ENCODE data around the gene AK1.
"Not testable (repeated sequence)": the region's sequence is repeated elsewhere in the genome, so short reads cannot be mapped to it uniquely, and the experiment has no call there.

The AK1 gene

GRCh38 chr9:127881715-127882114, 4.2 kb upstream of the AK1 start:
- not testable (repeated sequence) for DNase-seq

GRCh38 chr9:127880143-127880542, 2.7 kb upstream of the AK1 start:
- no peak for DNase-seq

GRCh38 chr9:127878652-127879390, 1.3 kb upstream of the AK1 start:
- DNase-seq = no peak

- no peak for DNase-seq
These were observed 651 bp upstream of the AK1 start for GRCh38 chr9:127878001-127878651.

- DNase-seq = no peak
These were observed 512 bp downstream of the AK1 start for GRCh38 chr9:127876764-127877562.

GRCh38 chr9:127876026-127876763, 1.3 kb downstream of the AK1 start:
- DNase-seq = no peak

- no peak for DNase-seq
These were observed 2.0 kb downstream of the AK1 start for GRCh38 chr9:127875306-127875966.

- no peak for DNase-seq
These were observed 2.9 kb downstream of the AK1 start for GRCh38 chr9:127874301-127875221.

GRCh38 chr9:127873886-127874285, 3.6 kb downstream of the AK1 start:
- DNase-seq = no peak

GRCh38 chr9:127873223-127873691, 4.2 kb downstream of the AK1 start:
- no peak for DNase-seq

- no peak for DNase-seq
These were observed 4.9 kb downstream of the AK1 start for GRCh38 chr9:127872369-127873222.

- no peak for DNase-seq
These were observed 5.9 kb downstream of the AK1 start for GRCh38 chr9:127871531-127871930.

- no peak for DNase-seq
These were observed 6.6 kb downstream of the AK1 start for GRCh38 chr9:127870887-127871286.

- not testable (repeated sequence) for DNase-seq
These were observed 7.4 kb downstream of the AK1 start for GRCh38 chr9:127870153-127870491.

- peak; percentile 74 for DNase-seq
These were observed 7.9 kb downstream of the AK1 start for GRCh38 chr9:127869310-127870152.

GRCh38 chr9:127868278-127868902, 9.1 kb downstream of the AK1 start:
- no peak for DNase-seq

- DNase-seq = no peak
These were observed 9.9 kb downstream of the AK1 start for GRCh38 chr9:127867356-127868277.

GRCh38 chr9:127866535-127866934, 10.9 kb downstream of the AK1 start:
- no peak for DNase-seq

All from CD4-positive, alpha-beta T cell treated with Interleukin-4 for 4 hours (primary cell).